ENCODE measurements around the gene DUSP12. TPM values are rescaled to one million over a fixed set of nuclear protein-coding genes. Genes with fewer than 3 reads are reported as not detected.
"Not testable (repeated sequence)": the region's sequence is repeated elsewhere in the genome, so short reads cannot be mapped to it uniquely, and the experiment has no call there.

Gene DUSP12
- polyA plus RNA-seq, 1 of the 3 experiments (the other 2 are of a cell fraction), result 41.7 TPM

DNA sequence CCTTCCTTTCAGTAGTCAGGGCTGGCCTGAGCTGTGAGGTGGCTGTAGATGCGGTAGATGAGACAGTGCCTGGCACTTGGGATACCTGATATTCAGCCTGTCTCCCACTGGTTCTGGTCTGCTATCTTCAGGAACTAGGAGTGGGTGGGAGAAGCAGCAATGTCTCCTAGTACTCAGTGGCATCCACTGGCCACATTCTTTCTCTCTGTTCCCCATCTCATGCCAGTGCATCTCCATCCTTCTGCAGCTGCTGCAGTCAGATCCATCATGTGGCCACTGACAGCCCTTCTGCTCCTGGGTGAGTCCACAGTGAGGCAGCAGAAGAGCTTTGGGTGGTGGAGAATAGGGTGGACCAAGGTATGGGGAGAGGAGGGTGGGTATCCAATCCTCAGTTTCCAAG, 27.2 kb upstream of the DUSP12 start:
- peaks cover 11% of the 10 kb centered on the region in 2 experiments; a peak in 2 of 4 replicates for H3K4me1 ChIP-seq (ENCODE audit: control insufficient read depth in 1 of 2, insufficient read depth in 2 of 2, low read depth in 1 of 2, low read length in 1 of 2)

DNA sequence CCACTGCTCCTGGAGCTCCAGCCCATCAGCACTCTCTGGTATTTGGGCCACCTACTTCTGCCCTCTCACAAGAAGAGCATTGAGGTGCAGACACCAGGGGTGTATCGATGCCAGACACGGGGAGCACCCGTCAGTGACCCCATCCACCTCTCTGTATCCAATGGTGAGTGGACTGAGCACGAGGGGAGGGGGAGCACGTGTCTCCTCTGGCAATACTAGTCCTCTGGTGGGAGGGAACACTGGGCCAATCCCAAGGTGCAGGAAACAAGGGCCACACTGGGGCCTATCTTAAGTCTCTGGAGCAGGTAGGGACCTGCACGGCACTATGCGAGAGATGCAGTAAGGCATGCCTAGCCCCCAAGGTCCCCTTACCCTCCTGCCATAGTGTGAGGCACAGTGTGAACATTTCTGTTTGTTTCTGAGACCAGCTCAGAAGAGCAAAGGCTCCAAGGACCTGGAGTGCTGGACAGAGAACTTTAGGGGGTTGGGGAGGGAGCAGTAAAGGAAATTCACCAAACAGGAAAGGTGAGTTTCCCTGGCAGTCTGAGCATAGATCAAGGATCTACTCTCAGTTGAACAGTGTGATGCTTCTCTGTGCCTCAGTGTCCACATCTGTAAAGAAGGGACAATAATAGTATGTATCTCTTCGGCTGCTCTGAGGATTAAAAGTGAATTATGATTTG, 26.0 kb upstream of the DUSP12 start:
- CTCF ChIA-PET, result interaction anchor here (0.9 kb wide), 1 partner anchor 18 kb away, joined by 4 read pairs; no protein-coding TSS in a partner anchor
- Histone ChIP-seq H3K36me3 (replicated peaks in 1 of 2; ENCODE audit: control insufficient read depth in 1 of 2, insufficient read depth in 2 of 2, low read length in 1 of 2) (no peaks in the 10 kb centered on the region), H3K27ac (ENCODE audit: low read depth in 2 of 2, low read length in 1 of 2) (no peak overlapping the region), H3F3A (replicated peaks; ENCODE audit: insufficient read depth) (peaks cover 20% of the 10 kb centered on the region), H3K79me2 (ENCODE audit: insufficient read depth) (no peaks in the 10 kb centered on the region; the same call in 1 of the 2 replicates), H3K4me2 (no peak overlapping the region), H3K9me2 (no peaks in the 10 kb centered on the region), H3K27me3 (ENCODE audit: insufficient read depth) (no peaks in the 10 kb centered on the region), H3K9me3 (no peaks in the 10 kb centered on the region), H3K4me1 (ENCODE audit: control insufficient read depth in 1 of 2, insufficient read depth in 2 of 2, low read depth in 1 of 2, low read length in 1 of 2) (peaks cover 11 to 13% of the 10 kb centered on the region in 2 experiments; a peak in 2 of 4 replicates), H4K20me1 (ENCODE audit: insufficient read depth) (no peaks in the 10 kb centered on the region), H3K4me3 (ENCODE audit: low read depth in 2 of 2, low read length in 1 of 2) (no peak overlapping the region), H3K9ac (no peak overlapping the region), H2AFZ (ENCODE audit: low read depth) (no peak overlapping the region)
- POLR2A ChIA-PET, result no interaction called here
- TF ChIP-seq MXI1 (IDR thresholded peaks at IDR 0.05; ENCODE audit: low read depth, low read length), result no peak
- TF ChIP-seq, protein P1, sequence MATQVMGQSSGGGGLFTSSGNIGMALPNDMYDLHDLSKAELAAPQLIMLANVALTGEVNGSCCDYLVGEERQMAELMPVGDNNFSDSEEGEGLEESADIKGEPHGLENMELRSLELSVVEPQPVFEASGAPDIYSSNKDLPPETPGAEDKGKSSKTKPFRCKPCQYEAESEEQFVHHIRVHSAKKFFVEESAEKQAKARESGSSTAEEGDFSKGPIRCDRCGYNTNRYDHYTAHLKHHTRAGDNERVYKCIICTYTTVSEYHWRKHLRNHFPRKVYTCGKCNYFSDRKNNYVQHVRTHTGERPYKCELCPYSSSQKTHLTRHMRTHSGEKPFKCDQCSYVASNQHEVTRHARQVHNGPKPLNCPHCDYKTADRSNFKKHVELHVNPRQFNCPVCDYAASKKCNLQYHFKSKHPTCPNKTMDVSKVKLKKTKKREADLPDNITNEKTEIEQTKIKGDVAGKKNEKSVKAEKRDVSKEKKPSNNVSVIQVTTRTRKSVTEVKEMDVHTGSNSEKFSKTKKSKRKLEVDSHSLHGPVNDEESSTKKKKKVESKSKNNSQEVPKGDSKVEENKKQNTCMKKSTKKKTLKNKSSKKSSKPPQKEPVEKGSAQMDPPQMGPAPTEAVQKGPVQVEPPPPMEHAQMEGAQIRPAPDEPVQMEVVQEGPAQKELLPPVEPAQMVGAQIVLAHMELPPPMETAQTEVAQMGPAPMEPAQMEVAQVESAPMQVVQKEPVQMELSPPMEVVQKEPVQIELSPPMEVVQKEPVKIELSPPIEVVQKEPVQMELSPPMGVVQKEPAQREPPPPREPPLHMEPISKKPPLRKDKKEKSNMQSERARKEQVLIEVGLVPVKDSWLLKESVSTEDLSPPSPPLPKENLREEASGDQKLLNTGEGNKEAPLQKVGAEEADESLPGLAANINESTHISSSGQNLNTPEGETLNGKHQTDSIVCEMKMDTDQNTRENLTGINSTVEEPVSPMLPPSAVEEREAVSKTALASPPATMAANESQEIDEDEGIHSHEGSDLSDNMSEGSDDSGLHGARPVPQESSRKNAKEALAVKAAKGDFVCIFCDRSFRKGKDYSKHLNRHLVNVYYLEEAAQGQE (IDR thresholded peaks at IDR 0.05; ENCODE audit: low read depth, low read length), result peak; percentile 85
- TF ChIP-seq, protein P2, sequence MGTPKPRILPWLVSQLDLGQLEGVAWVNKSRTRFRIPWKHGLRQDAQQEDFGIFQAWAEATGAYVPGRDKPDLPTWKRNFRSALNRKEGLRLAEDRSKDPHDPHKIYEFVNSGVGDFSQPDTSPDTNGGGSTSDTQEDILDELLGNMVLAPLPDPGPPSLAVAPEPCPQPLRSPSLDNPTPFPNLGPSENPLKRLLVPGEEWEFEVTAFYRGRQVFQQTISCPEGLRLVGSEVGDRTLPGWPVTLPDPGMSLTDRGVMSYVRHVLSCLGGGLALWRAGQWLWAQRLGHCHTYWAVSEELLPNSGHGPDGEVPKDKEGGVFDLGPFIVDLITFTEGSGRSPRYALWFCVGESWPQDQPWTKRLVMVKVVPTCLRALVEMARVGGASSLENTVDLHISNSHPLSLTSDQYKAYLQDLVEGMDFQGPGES (IDR thresholded peaks at IDR 0.05; ENCODE audit: low read depth, low read length), result no peak
- DNase-seq, result no peak
- 57% methylated on average over 6 of the region's 8 CpGs for WGBS (ENCODE audit: low lambda C conversion rate)

More for the DNA sequence above, 27.2 kb upstream of the DUSP12 start:
- no peaks in the 10 kb centered on the region for H3K9me3 ChIP-seq
- POLR2A ChIA-PET, result no interaction called here
- H3F3A ChIP-seq (replicated peaks; ENCODE audit: insufficient read depth), result peaks cover 14% of the 10 kb centered on the region
- no peak for DNase-seq
- no peak overlapping the region for H2AFZ ChIP-seq (ENCODE audit: low read depth)
- H3K27ac ChIP-seq (ENCODE audit: low read depth in 2 of 2, low read length in 1 of 2), result peak overlapping the region in 1 of 2 experiments; percentile 85; a peak in 2 of 4 replicates
- TF ChIP-seq, protein P3, sequence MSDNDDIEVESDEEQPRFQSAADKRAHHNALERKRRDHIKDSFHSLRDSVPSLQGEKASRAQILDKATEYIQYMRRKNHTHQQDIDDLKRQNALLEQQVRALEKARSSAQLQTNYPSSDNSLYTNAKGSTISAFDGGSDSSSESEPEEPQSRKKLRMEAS (IDR thresholded peaks at IDR 0.05; ENCODE audit: low read depth), result no peak
- H3K79me2 ChIP-seq (ENCODE audit: insufficient read depth), result no peaks in the 10 kb centered on the region; the same call in 1 of the 2 replicates
- H4K20me1 ChIP-seq (ENCODE audit: insufficient read depth), result no peaks in the 10 kb centered on the region
- no peaks in the 10 kb centered on the region for H3K9me2 ChIP-seq
- CTCF ChIA-PET, result interaction anchor here (0.7 to 0.9 kb wide), 3 partner anchors 19 to 431 kb away, joined by 3 to 4 read pairs (median 3); no protein-coding TSS in a partner anchor
- H3K4me3 ChIP-seq (ENCODE audit: low read depth in 2 of 2, low read length in 1 of 2), result no peak overlapping the region
- no peaks in the 10 kb centered on the region for H3K36me3 ChIP-seq (replicated peaks in 1 of 2; ENCODE audit: control insufficient read depth in 1 of 2, insufficient read depth in 2 of 2, low read length in 1 of 2)
- WGBS (ENCODE audit: low lambda C conversion rate), result no CpG with 5 or more reads among the region's 1 CpG
- no peak overlapping the region; the same call in 1 of the 2 replicates for H3K9ac ChIP-seq
- no peaks in the 10 kb centered on the region for H3K27me3 ChIP-seq (ENCODE audit: insufficient read depth)
- H3K4me2 ChIP-seq, result peak overlapping the region; percentile 22; the same call in 1 of the 2 replicates

DNA sequence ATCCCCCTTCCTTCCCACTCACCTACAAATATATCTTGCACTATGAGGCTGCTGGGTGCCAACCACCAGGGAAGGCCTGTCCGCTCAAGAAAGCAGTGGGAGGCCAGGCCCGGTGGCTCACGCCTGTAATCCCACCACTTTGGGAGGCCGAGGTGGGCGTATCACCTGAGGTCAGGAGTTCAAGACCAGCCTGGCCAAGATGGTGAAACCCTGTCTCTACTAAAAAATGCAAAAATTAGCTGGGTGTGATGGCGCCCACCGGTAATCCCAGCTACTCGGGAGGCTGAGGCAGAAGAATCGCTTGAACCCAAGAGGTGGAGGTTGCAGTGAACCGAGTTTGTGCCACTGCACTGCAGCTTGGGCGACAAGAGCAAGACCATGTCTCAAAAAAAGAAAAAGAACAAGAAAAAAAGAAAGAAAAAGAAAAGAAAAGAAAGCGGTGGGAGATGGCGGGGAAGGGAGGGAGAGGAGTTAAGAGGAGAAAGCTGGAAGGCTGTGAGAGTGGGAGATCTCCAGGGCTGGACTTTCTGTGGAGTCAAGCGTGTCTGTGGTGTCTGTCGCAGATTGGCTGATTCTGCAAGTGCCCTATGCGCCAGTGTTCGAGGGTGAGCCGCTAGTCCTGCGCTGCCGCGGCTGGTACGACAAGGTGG, 24.2 kb upstream of the DUSP12 start:
- H3F3A ChIP-seq (replicated peaks; ENCODE audit: insufficient read depth), result peaks cover 20% of the 10 kb centered on the region
- CTCF ChIA-PET, result interaction anchor here (1.1 to 5.9 kb wide), 7 partner anchors 9 to 238 kb away, joined by 3 to 62 read pairs (median 6); partner anchors contain the start of gene DUSP12
- H4K20me1 ChIP-seq (ENCODE audit: insufficient read depth); H3K9me2 ChIP-seq; POLR2A ChIA-PET; H3K9me3 ChIP-seq; H3K27me3 ChIP-seq (ENCODE audit: insufficient read depth); DNase-seq; H3K79me2 ChIP-seq (ENCODE audit: insufficient read depth); H3K36me3 ChIP-seq (replicated peaks in 1 of 2; ENCODE audit: control insufficient read depth in 1 of 2, insufficient read depth in 2 of 2, low read length in 1 of 2): not testable (repeated sequence)
- peak overlapping the region; percentile 88; the same call in 1 of the 2 replicates for H3K9ac ChIP-seq
- H3K27ac ChIP-seq (ENCODE audit: low read depth in 2 of 2, low read length in 1 of 2), result peak overlapping the region in 1 of 2 experiments; percentile 84; a peak in 2 of 4 replicates
- H3K4me3 ChIP-seq (ENCODE audit: low read depth in 2 of 2, low read length in 1 of 2), result peak overlapping the region; percentile 73 to 79
- peaks cover 13% of the 10 kb centered on the region in 2 experiments; a peak in 2 of 4 replicates for H3K4me1 ChIP-seq (ENCODE audit: control insufficient read depth in 1 of 2, insufficient read depth in 2 of 2, low read depth in 1 of 2, low read length in 1 of 2)
- peak overlapping the region; percentile 75 for H2AFZ ChIP-seq (ENCODE audit: low read depth)
- H3K4me2 ChIP-seq, result peak overlapping the region; percentile 98
- WGBS (ENCODE audit: low lambda C conversion rate), result 37% methylated on average over 16 of the region's 22 CpGs

Measured in SK-N-SH (cell line).